ENCODE measurements around the gene HERC2.

Gene HERC2

DNA sequence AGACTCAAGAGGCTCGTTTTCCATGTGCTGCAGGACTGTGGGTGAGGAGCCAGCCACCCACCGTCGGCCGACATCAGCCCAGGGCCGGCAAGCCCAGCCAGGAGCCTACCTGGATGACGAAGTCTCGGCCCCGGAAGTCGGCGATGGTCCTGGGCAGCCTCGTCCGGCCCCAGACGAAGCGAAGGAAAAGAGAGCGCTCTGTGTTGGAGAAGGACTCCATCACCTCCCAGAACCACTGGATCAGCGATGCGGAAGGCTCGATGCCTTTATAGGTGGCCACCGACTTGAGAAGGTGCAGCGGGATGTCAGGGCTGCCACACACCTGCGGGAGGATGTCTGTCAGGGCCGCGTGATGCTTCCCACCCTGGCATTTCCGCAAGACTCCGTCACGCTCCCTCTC, 209.0 kb downstream of the HERC2 start:
- H3K9ac ChIP-seq (ENCODE audit: low read depth, low read length) = no peak overlapping the region
- peaks cover 2% of the 10 kb centered on the region for H3K27me3 ChIP-seq (ENCODE audit: control insufficient read depth, insufficient read depth, low read length)
- H3K4me1 ChIP-seq (ENCODE audit: control insufficient read depth, insufficient read depth, low read length) = no peaks in the 10 kb centered on the region
- no peaks in the 10 kb centered on the region for H3K9me3 ChIP-seq (ENCODE audit: control insufficient read depth, insufficient read depth, low read length)
- peaks cover 44% of the 10 kb centered on the region for H3K36me3 ChIP-seq (ENCODE audit: control insufficient read depth, insufficient read depth, low read length)
- no peak overlapping the region for H3K4me3 ChIP-seq (ENCODE audit: low read depth, low read length)

DNA sequence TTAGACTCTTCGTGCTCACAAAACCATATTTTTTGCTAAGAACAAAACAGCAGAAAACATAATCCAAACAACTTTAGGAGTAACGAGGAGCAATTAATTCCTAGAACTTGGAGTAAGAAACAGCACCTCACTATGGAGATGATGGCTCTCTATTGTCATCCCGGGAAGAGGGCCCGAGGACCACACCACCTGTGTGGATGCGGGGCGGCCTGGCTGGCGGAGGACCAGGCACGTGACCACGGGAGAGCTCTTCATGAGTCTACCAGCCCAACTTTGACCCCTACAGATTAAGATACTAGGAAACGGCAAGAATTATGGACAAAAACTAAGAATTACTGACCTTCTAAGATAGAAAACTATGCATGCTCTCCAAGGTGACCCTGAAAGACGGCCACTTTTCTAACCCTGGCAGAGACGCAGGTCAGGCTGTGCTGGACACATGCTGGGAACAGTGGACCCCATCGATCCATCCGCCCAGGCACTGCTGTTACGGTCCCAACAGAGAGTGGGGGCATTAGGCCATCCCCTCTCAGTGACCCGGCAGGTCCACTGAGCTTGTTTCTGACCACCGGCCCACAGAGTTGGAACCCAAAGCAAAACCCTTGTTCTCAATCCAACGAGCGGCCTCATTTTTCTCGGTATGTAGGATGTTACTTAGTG, 209.7 kb downstream of the HERC2 start:
- H3K36me3 ChIP-seq (ENCODE audit: control insufficient read depth, insufficient read depth, low read length) = peaks cover 44% of the 10 kb centered on the region
- H3K4me1 ChIP-seq (ENCODE audit: control insufficient read depth, insufficient read depth, low read length) = no peaks in the 10 kb centered on the region
- peaks cover 9% of the 10 kb centered on the region for H3K27me3 ChIP-seq (ENCODE audit: control insufficient read depth, insufficient read depth, low read length)
- no peak overlapping the region for H3K9ac ChIP-seq (ENCODE audit: low read depth, low read length)
- no peak overlapping the region for H3K4me3 ChIP-seq (ENCODE audit: low read depth, low read length)
- H3K9me3 ChIP-seq (ENCODE audit: control insufficient read depth, insufficient read depth, low read length) = no peaks in the 10 kb centered on the region

GRCh38 chr15:28111543-28111942, 210.4 kb downstream of the HERC2 start:
- Histone ChIP-seq H3K9me3 (ENCODE audit: control insufficient read depth, insufficient read depth, low read length) (no peaks in the 10 kb centered on the region), H3K27me3 (ENCODE audit: control insufficient read depth, insufficient read depth, low read length) (peaks cover 16% of the 10 kb centered on the region), H3K4me3 (ENCODE audit: low read depth, low read length) (no peak overlapping the region), H3K36me3 (ENCODE audit: control insufficient read depth, insufficient read depth, low read length) (peaks cover 41% of the 10 kb centered on the region), H3K4me1 (ENCODE audit: control insufficient read depth, insufficient read depth, low read length) (no peaks in the 10 kb centered on the region), H3K9ac (ENCODE audit: low read depth, low read length) (no peak overlapping the region)

- Histone ChIP-seq H3K9me3 (ENCODE audit: control insufficient read depth, insufficient read depth, low read length) (no peaks in the 10 kb centered on the region), H3K27me3 (ENCODE audit: control insufficient read depth, insufficient read depth, low read length) (peaks cover 26% of the 10 kb centered on the region), H3K36me3 (ENCODE audit: control insufficient read depth, insufficient read depth, low read length) (peaks cover 39% of the 10 kb centered on the region), H3K4me1 (ENCODE audit: control insufficient read depth, insufficient read depth, low read length) (no peaks in the 10 kb centered on the region), H3K9ac (ENCODE audit: low read depth, low read length) (no peak overlapping the region), H3K4me3 (ENCODE audit: low read depth, low read length) (no peak overlapping the region)
Measured at GRCh38 chr15:28110481-28110881, 211.5 kb downstream of the HERC2 start.

DNA sequence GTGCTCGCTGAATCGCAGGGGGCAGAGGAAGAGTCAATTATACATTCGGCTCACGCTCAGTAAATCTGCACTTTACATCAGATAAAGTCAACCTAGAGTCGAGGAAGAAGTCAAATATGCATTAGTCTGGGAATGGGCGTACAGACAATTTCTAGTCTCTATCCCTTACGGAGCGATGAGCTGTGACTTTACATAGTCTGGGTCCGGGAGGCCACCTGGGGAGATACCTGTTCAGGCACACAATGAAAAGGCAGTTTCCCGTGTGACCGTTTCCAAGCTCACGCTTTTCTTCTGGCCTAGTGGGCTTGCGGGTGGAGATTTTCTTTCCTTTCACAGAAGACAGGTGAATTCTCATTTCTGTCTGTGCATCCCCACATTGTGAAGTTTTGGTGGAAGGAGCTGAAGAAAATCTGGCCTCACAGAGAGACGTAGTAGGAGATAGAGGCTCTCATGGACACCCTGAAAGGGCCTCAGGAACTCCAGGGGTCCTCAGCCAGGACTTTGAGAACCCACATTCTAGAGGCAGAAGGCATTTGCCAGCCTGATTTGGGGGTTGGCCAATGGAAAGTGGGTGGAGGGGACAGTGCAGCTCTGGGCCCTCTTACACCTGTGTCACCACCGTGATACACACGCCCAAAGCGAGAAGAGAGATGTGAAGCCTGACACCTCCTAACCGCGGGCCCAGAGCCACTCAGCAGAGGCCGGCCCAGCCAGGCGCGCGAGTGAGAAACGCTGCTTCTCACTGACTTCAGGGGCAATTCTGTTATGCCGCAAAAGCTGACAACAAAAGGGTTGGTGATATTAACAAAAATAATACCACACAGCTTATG, 212.1 kb downstream of the HERC2 start:
- Histone ChIP-seq H3K9me3 (ENCODE audit: control insufficient read depth, insufficient read depth, low read length) (no peaks in the 10 kb centered on the region), H3K4me1 (ENCODE audit: control insufficient read depth, insufficient read depth, low read length) (no peaks in the 10 kb centered on the region)

DNA sequence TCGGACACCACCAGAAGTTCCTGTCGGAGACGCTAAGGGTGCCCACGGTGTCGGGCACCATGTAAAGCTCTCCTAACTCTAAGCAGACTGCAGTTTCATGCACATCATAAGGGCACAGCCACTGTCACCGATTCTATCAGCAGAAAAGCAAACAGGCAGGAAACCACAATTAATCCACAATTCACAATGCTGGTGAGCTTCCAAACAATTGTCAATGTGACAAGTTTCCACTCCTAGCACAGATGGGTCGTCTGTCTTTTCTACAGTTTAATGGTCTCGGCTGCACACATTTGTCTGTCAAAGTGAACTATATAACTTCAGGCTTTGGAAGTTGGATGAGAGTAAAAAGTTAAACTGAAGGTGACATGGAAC, 214.1 kb downstream of the HERC2 start:
- Histone ChIP-seq H3K4me3 (ENCODE audit: low read depth, low read length) (peak overlapping the region; percentile 74), H3K36me3 (ENCODE audit: control insufficient read depth, insufficient read depth, low read length) (peaks cover 20% of the 10 kb centered on the region), H3K27me3 (ENCODE audit: control insufficient read depth, insufficient read depth, low read length) (peaks cover 37% of the 10 kb centered on the region), H3K4me1 (ENCODE audit: control insufficient read depth, insufficient read depth, low read length) (no peaks in the 10 kb centered on the region), H3K9ac (ENCODE audit: low read depth, low read length) (no peak overlapping the region), H3K9me3 (ENCODE audit: control insufficient read depth, insufficient read depth, low read length) (no peaks in the 10 kb centered on the region)

More for the DNA sequence above, 212.1 kb downstream of the HERC2 start:
- Histone ChIP-seq H3K36me3 (ENCODE audit: control insufficient read depth, insufficient read depth, low read length) (peaks cover 35% of the 10 kb centered on the region), H3K9ac (ENCODE audit: low read depth, low read length) (peak overlapping the region; percentile 16), H3K4me3 (ENCODE audit: low read depth, low read length) (no peak overlapping the region), H3K27me3 (ENCODE audit: control insufficient read depth, insufficient read depth, low read length) (peaks cover 27% of the 10 kb centered on the region)

DNA sequence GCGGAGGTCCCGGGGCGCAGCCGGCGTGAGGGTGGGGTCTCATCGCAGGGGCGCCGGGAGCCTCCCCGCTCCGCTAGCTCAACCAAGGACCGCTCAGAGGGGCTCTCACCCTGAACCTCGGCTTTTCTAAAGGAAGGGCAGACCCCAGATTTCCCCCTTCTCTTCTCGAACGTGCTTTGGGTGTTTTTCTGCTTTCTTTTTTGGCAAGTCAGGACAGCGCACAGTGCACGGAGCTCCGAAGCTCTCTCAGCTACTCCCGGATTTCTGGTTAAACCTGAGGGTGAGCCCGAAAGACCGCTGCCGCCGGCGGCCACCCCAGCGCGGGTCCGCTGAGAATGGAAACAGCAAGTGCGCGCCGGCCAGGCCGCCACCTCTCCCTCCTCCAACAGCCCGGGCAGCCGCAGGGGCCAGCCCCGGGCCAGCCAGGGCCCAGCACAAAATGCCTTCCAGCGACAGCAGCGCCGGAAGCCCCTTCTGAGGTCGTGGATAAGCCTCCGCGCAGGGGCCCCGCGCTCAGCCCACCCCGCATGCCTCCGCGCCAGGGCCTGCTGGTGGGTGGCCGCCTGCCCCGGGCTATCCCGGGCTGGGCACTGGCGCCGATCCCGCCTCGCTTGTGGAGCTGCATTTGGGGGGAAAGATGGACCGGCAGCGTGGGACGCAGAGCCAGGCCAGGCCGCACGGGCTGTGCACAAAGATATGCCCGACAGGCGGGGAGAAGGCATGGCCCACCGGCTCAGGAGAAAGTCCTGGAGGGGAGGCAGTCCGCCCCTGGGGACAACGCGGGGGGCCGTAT, 214.7 kb downstream of the HERC2 start:
- H3K36me3 ChIP-seq (ENCODE audit: control insufficient read depth, insufficient read depth, low read length) = peaks cover 14% of the 10 kb centered on the region
- H3K9me3 ChIP-seq (ENCODE audit: control insufficient read depth, insufficient read depth, low read length) = no peaks in the 10 kb centered on the region
- no peaks in the 10 kb centered on the region for H3K4me1 ChIP-seq (ENCODE audit: control insufficient read depth, insufficient read depth, low read length)
- peak overlapping the region; percentile 74 for H3K4me3 ChIP-seq (ENCODE audit: low read depth, low read length)
- H3K9ac ChIP-seq (ENCODE audit: low read depth, low read length) = no peak overlapping the region
- peaks cover 39% of the 10 kb centered on the region for H3K27me3 ChIP-seq (ENCODE audit: control insufficient read depth, insufficient read depth, low read length)

- Histone ChIP-seq H3K9me3 (ENCODE audit: control insufficient read depth, insufficient read depth, low read length) (no peaks in the 10 kb centered on the region), H3K27me3 (ENCODE audit: control insufficient read depth, insufficient read depth, low read length) (peaks cover 46% of the 10 kb centered on the region), H3K4me3 (ENCODE audit: low read depth, low read length) (peak overlapping the region; percentile 74), H3K36me3 (ENCODE audit: control insufficient read depth, insufficient read depth, low read length) (peaks cover 7% of the 10 kb centered on the region), H3K4me1 (ENCODE audit: control insufficient read depth, insufficient read depth, low read length) (no peaks in the 10 kb centered on the region), H3K9ac (ENCODE audit: low read depth, low read length) (no peak overlapping the region)
Measured at GRCh38 chr15:28106294-28107110, 215.5 kb downstream of the HERC2 start.

DNA sequence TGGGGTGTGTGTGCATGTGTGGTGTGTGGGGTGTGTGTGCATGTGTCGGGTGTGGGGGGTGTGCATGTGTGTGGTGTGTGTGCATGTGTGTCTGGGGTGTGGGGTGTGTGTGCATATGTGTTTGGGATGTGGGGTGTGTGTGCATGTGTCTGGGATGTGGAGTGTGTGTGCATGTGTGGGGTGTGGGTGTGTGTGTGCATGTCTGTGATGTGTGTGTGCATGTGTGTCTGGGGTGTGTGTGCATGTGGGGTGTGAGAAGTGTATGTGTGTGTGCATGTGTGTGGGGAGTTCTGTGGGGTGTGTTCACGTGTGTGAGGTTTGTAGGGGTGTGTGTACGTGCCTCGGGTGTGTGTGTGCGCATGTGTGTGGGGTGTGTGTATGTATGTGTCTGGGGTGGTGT, 216.2 kb downstream of the HERC2 start:
- peaks cover 53% of the 10 kb centered on the region for H3K27me3 ChIP-seq (ENCODE audit: control insufficient read depth, insufficient read depth, low read length)
- H3K9me3 ChIP-seq (ENCODE audit: control insufficient read depth, insufficient read depth, low read length) = no peaks in the 10 kb centered on the region
- H3K9ac ChIP-seq (ENCODE audit: low read depth, low read length) = no peak overlapping the region
- no peak overlapping the region for H3K4me3 ChIP-seq (ENCODE audit: low read depth, low read length)
- no peaks in the 10 kb centered on the region for H3K4me1 ChIP-seq (ENCODE audit: control insufficient read depth, insufficient read depth, low read length)
- H3K36me3 ChIP-seq (ENCODE audit: control insufficient read depth, insufficient read depth, low read length) = peaks cover 2% of the 10 kb centered on the region

DNA sequence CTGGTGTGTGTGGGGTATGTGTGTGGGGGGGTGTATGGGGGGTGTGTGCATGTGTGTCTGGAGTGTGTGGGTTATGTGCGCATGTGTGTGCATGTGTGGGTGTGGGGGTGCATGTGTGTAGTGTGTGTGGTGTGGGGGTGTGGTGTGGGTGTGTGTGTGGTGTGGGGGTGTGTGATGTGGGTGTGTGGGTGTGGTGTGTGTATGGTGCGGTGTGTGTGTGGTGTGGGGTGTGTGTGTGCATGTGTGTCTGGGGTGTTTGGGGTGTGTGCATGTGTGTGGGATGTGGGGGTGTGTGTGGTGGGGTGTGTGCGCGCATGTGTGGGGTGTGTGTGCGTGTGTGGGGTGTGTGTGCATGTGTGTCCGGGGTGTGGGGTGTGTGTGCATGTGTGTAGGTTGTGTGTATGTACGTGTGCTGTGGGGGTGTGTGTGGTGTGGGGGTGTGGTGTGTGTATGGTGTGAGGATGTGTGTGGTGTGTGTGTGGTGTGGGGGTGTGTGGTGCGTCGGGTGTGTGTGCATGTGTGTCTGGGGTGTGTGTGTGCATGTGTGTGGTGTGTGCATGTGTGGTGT, 216.7 kb downstream of the HERC2 start:
- H3K9me3 ChIP-seq (ENCODE audit: control insufficient read depth, insufficient read depth, low read length) = no peaks in the 10 kb centered on the region
- H3K4me3 ChIP-seq (ENCODE audit: low read depth, low read length) = no peak overlapping the region
- H3K9ac ChIP-seq (ENCODE audit: low read depth, low read length) = no peak overlapping the region
- H3K4me1 ChIP-seq (ENCODE audit: control insufficient read depth, insufficient read depth, low read length) = no peaks in the 10 kb centered on the region
- peaks cover 57% of the 10 kb centered on the region for H3K27me3 ChIP-seq (ENCODE audit: control insufficient read depth, insufficient read depth, low read length)
- no peaks in the 10 kb centered on the region for H3K36me3 ChIP-seq (ENCODE audit: control insufficient read depth, insufficient read depth, low read length)

DNA sequence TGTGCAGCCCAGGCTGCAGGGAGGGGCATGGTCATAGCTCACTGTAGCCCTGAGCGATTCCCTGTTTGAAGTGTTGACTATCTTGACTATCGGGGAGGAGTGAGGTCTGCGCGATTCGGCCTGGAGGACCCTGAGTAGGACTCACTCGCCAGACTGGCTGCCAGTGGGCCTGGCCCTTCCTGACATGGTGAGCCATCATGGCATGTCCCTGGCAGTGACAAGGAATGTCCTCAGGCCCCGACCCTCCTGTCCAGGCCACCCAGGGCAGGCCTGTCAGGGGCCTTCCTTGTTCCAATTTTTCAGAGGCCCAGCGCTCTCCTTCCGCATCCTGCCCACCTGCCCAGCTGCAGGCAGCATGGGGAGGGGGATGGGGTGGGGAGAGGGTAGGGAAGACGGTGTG, 217.7 kb downstream of the HERC2 start:
- Histone ChIP-seq H3K36me3 (ENCODE audit: control insufficient read depth, insufficient read depth, low read length) (no peaks in the 10 kb centered on the region), H3K4me3 (ENCODE audit: low read depth, low read length) (no peak overlapping the region), H3K9ac (ENCODE audit: low read depth, low read length) (no peak overlapping the region), H3K9me3 (ENCODE audit: control insufficient read depth, insufficient read depth, low read length) (no peaks in the 10 kb centered on the region), H3K27me3 (ENCODE audit: control insufficient read depth, insufficient read depth, low read length) (peaks cover 67% of the 10 kb centered on the region), H3K4me1 (ENCODE audit: control insufficient read depth, insufficient read depth, low read length) (no peaks in the 10 kb centered on the region)

Data from iPS-15b (cell line).